Vagina (tissue), 2 donors: ENCODE data around the gene S100A5.

Experiments
- CTCF ChIP-seq, 3 experiments: fragments of 450-650 bp in 2 of 3; fragments of 200-600 bp in 1 of 3; sonication (generic) in 1 of 3; IDR thresholded peaks; one replicate each; pipeline ENCODE4 v1.5.1; 2017 to 2019; ENCODE audit warnings: antibody characterized with exemption in 3 of 3, mild to moderate bottlenecking in 2 of 3, moderate library complexity in 2 of 3
- POLR2A ChIP-seq, 2 donors: fragments of 450-650 bp; IDR thresholded peaks; one replicate each; pipeline ENCODE4 v1.6.1; 2017; ENCODE audit warnings: antibody characterized with exemption in 2 of 2, mild to moderate bottlenecking in 2 of 2, moderate library complexity in 2 of 2

GRCh38 chr1:153540394-153541361 is at the start of gene S100A5:
- TF ChIP-seq CTCF (IDR thresholded peaks at IDR 0.05) = no peak
- no peak for TF ChIP-seq POLR2A (IDR thresholded peaks at IDR 0.05)
